Liver (tissue), 9 donors: ENCODE measurements around the gene DOCK2. TPM values are rescaled to one million over a fixed set of nuclear protein-coding genes. Genes with fewer than 3 reads are reported as not detected.
"Not testable (repeated sequence)": the region's sequence is repeated elsewhere in the genome, so short reads cannot be mapped to it uniquely, and the experiment has no call there.

Experiments
- DNase-seq: peaks from one replicate; pipeline ENCODE4 v3.0.0-alpha.2; 2017; ENCODE audit warnings: low spot score
- H3K27ac ChIP-seq, 2 donors: one replicate each; pipeline ENCODE4 v1.7.0; 2013; ENCODE audit warnings: inconsistent platforms in 2 of 2, low read length in 2 of 2, control low read depth in 1 of 2, low read depth in 1 of 2, mild to moderate bottlenecking in 1 of 2
- H3K27me3 ChIP-seq, 4 donors: one replicate each; pipeline versions ENCODE4 v1.6.1 to v1.7.0; 2013; ENCODE audit warnings: low read length in 3 of 4, inconsistent platforms in 1 of 4, mild to moderate bottlenecking in 1 of 4, moderate library complexity in 1 of 4; ENCODE audit not compliant: control insufficient read depth in 4 of 4, insufficient read depth in 4 of 4
- H3K36me3 ChIP-seq, 4 donors: one replicate each; pipeline versions ENCODE4 v1.6.1 to v1.7.0; 2013; ENCODE audit warnings: low read length in 3 of 4, mild to moderate bottlenecking in 3 of 4, low read depth in 1 of 4, moderate library complexity in 1 of 4; ENCODE audit not compliant: control insufficient read depth in 4 of 4, insufficient read depth in 3 of 4
- H3K4me1 ChIP-seq, 4 donors: one replicate each; pipeline versions ENCODE4 v1.6.1 to v1.7.0; 2013; ENCODE audit warnings: low read length in 3 of 4, mild to moderate bottlenecking in 3 of 4, moderate library complexity in 1 of 4; ENCODE audit not compliant: control insufficient read depth in 4 of 4, insufficient read depth in 4 of 4
- H3K4me3 ChIP-seq, 3 donors: one replicate each; pipeline versions ENCODE4 v1.6.1 to v1.7.0; 2013; ENCODE audit warnings: low read length in 3 of 3, control low read depth in 1 of 3, low read depth in 1 of 3, mild to moderate bottlenecking in 1 of 3
- H3K9ac ChIP-seq, 2 donors: one replicate each; pipeline ENCODE4 v1.7.0; 2013; ENCODE audit warnings: low read length in 2 of 2, mild to moderate bottlenecking in 2 of 2, moderate library complexity in 2 of 2, control low read depth in 1 of 2, low read depth in 1 of 2
- H3K9me3 ChIP-seq, 4 donors: one replicate each; pipeline versions ENCODE4 v1.6.1 to v1.7.0; 2013; ENCODE audit warnings: low read length in 3 of 4; ENCODE audit not compliant: control insufficient read depth in 4 of 4
- EGR1 ChIP-seq, 2 donors: IDR thresholded peaks; 2 replicates each; pipeline ENCODE4 v1.6.1; 2016 to 2018; ENCODE audit warnings: antibody characterized with exemption in 2 of 2, low read depth in 2 of 2
- FOXA1 ChIP-seq: IDR thresholded peaks from 2 replicates; pipeline ENCODE4 v1.6.1; 2016; ENCODE audit warnings: antibody characterized with exemption
- FOXA2 ChIP-seq: IDR thresholded peaks from 2 replicates; pipeline ENCODE4 v1.6.1; 2016; ENCODE audit warnings: antibody characterized with exemption
- GABPA ChIP-seq, 2 donors: IDR thresholded peaks in 1 of 2; conservative IDR thresholded peaks in 1 of 2; 2 replicates each; pipeline ENCODE4 v1.6.1; 2016; ENCODE audit warnings: antibody characterized with exemption in 2 of 2, mild to moderate bottlenecking in 1 of 2, moderate library complexity in 1 of 2
- HNF4A ChIP-seq, 2 donors: conservative IDR thresholded peaks; 2 replicates each; pipeline ENCODE4 v1.6.1; 2016; ENCODE audit warnings: antibody characterized with exemption in 2 of 2, mild to moderate bottlenecking in 2 of 2
- HNF4G ChIP-seq: IDR thresholded peaks from 2 replicates; pipeline ENCODE4 v1.6.1; 2016; ENCODE audit warnings: antibody characterized with exemption
- JUND ChIP-seq, 2 donors: IDR thresholded peaks; 2 replicates each; pipeline ENCODE4 v1.6.1; 2016; ENCODE audit warnings: antibody characterized with exemption in 2 of 2
- RAD21 ChIP-seq, 2 donors: IDR thresholded peaks; 2 replicates each; pipeline ENCODE4 v1.6.1; 2016; ENCODE audit warnings: antibody characterized with exemption in 2 of 2, mild to moderate bottlenecking in 2 of 2
- RXRA ChIP-seq, 2 donors: IDR thresholded peaks; 2 replicates each; pipeline ENCODE4 v1.6.1; 2017 to 2018; ENCODE audit warnings: antibody characterized with exemption in 2 of 2, mild to moderate bottlenecking in 1 of 2
- SP1 ChIP-seq: IDR thresholded peaks from 2 replicates; pipeline ENCODE4 v1.6.1; 2018; ENCODE audit warnings: antibody characterized with exemption, mild to moderate bottlenecking
- TAF1 ChIP-seq: conservative IDR thresholded peaks from 2 replicates; pipeline ENCODE4 v1.6.1; 2016; ENCODE audit warnings: antibody characterized with exemption, mild to moderate bottlenecking
- WGBS: extraction: QIAGEN DNeasy Blood & Tissue Kit; methylation state at CpG from one replicate; pipeline ENCODE4 v1.1.7; 2013; 5-methylcytosine and 5-hydroxymethylcytosine counted together
- polyA plus RNA-seq, 2 donors: library from polyadenylated mRNA; stranded (reverse) in 1 of 2; unstranded in 1 of 2; fragments of 200-250 nt in 1 of 2; fragments of >200 nt in 1 of 2; fragmentation: Nextera tagmentation in 1 of 2; extraction: Ambion mirVana in 1 of 2; gene quantifications; one replicate each; pipeline versions ENCODE4 v1.2.1 to v1.2.3, GENCODE V29; 2013 to 2015
- total RNA-seq, 2 donors: library from RNA; depleted of rRNA; stranded (reverse); fragments of >200 nt; gene quantifications; one replicate each; pipeline ENCODE4 v1.2.3, GENCODE V29; 2014
- TF ChIP-seq, protein P1 (sequence below): fragments of 150-350 bp; IDR thresholded peaks from 2 replicates; pipeline ENCODE4 v1.5.1; 2017; ENCODE audit warnings: improper control_type of control experiment, low read depth, low read length; ENCODE audit not compliant: missing input control
- TF ChIP-seq, protein P2 (sequence below): IDR thresholded peaks from 2 replicates; pipeline ENCODE4 v1.6.1; 2016; ENCODE audit warnings: antibody characterized with exemption, mild to moderate bottlenecking
- TF ChIP-seq, protein P3 (sequence below): IDR thresholded peaks from 2 replicates; pipeline ENCODE4 v1.6.1; 2016; ENCODE audit warnings: antibody characterized with exemption
- donor health status: healthy.
- donor health status: healthy.
- donor health status: healthy.
- donor health status: healthy.
- donor health status: healthy.

DOCK2 gene
- total and polyA plus RNA-seq, 4 donors = 2.3 to 26.6 (median 8.2) TPM

DNA sequence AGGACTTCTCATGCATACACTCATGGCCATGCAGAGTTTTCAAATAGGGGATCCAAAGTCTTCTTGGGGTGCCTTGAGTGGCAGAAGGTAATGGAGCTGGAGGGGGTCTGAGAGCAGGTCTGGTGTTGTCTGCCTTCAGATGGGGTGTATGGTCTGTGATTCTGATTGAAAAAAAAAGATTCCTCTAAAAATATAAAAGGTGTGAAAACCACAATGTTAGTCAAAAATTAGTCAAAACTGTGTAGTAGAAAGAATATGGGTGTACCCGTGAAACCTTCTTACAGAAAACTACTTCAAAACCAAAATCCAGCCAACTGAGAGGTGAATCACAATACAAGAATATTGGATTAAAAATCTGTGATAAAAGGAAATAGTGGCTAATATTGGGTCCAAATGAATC is 20.1 kb downstream of the DOCK2 start:
- Histone ChIP-seq H3K36me3 (no peaks in the 10 kb centered on the region), H3K27me3 (no peaks in the 10 kb centered on the region), H3K9ac (no peak overlapping the region), H3K9me3 (no peaks in the 10 kb centered on the region), H3K4me3 (no peak overlapping the region), H3K4me1 (no peaks in the 10 kb centered on the region), H3K27ac (no peak overlapping the region)
- TF ChIP-seq RXRA (IDR thresholded peaks at IDR 0.05) (no peak), JUND (IDR thresholded peaks at IDR 0.05) (no peak), FOXA2 (no peak), HNF4G (no peak)
- TF ChIP-seq, protein P1, sequence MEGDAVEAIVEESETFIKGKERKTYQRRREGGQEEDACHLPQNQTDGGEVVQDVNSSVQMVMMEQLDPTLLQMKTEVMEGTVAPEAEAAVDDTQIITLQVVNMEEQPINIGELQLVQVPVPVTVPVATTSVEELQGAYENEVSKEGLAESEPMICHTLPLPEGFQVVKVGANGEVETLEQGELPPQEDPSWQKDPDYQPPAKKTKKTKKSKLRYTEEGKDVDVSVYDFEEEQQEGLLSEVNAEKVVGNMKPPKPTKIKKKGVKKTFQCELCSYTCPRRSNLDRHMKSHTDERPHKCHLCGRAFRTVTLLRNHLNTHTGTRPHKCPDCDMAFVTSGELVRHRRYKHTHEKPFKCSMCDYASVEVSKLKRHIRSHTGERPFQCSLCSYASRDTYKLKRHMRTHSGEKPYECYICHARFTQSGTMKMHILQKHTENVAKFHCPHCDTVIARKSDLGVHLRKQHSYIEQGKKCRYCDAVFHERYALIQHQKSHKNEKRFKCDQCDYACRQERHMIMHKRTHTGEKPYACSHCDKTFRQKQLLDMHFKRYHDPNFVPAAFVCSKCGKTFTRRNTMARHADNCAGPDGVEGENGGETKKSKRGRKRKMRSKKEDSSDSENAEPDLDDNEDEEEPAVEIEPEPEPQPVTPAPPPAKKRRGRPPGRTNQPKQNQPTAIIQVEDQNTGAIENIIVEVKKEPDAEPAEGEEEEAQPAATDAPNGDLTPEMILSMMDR = no peak
- TF ChIP-seq, protein P2, sequence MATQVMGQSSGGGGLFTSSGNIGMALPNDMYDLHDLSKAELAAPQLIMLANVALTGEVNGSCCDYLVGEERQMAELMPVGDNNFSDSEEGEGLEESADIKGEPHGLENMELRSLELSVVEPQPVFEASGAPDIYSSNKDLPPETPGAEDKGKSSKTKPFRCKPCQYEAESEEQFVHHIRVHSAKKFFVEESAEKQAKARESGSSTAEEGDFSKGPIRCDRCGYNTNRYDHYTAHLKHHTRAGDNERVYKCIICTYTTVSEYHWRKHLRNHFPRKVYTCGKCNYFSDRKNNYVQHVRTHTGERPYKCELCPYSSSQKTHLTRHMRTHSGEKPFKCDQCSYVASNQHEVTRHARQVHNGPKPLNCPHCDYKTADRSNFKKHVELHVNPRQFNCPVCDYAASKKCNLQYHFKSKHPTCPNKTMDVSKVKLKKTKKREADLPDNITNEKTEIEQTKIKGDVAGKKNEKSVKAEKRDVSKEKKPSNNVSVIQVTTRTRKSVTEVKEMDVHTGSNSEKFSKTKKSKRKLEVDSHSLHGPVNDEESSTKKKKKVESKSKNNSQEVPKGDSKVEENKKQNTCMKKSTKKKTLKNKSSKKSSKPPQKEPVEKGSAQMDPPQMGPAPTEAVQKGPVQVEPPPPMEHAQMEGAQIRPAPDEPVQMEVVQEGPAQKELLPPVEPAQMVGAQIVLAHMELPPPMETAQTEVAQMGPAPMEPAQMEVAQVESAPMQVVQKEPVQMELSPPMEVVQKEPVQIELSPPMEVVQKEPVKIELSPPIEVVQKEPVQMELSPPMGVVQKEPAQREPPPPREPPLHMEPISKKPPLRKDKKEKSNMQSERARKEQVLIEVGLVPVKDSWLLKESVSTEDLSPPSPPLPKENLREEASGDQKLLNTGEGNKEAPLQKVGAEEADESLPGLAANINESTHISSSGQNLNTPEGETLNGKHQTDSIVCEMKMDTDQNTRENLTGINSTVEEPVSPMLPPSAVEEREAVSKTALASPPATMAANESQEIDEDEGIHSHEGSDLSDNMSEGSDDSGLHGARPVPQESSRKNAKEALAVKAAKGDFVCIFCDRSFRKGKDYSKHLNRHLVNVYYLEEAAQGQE = no peak
- TF ChIP-seq, protein P3, sequence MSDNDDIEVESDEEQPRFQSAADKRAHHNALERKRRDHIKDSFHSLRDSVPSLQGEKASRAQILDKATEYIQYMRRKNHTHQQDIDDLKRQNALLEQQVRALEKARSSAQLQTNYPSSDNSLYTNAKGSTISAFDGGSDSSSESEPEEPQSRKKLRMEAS = no peak
- no peak for DNase-seq
- WGBS = 82% methylated on average over 1 of the region's 1 CpG

DNA sequence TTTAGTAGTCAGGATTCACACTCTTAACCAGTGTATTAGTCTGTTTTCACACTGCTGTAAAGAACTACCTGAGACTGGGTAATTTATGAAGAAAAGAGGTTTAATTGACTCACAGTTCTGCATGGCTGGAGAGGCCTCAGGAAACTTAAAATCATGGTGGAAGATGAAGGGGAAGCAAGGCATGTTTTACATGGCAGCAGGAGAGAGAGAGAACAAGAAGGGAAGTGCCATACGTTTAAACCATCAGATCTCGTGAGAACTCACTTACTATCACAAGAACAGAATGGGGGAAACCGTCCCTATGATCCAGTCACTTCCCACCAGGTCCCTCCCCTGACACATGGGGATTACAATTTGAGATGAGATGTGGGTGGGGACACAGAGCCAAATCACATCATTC is 25.4 kb downstream of the DOCK2 start:
- H3K27me3 ChIP-seq, H3K4me1 ChIP-seq, H3K4me3 ChIP-seq, H3K9me3 ChIP-seq, H3K36me3 ChIP-seq, DNase-seq, H3K27ac ChIP-seq, H3K9ac ChIP-seq: not testable (repeated sequence)
- 77% methylated on average over 3 of the region's 3 CpGs for WGBS

DNA sequence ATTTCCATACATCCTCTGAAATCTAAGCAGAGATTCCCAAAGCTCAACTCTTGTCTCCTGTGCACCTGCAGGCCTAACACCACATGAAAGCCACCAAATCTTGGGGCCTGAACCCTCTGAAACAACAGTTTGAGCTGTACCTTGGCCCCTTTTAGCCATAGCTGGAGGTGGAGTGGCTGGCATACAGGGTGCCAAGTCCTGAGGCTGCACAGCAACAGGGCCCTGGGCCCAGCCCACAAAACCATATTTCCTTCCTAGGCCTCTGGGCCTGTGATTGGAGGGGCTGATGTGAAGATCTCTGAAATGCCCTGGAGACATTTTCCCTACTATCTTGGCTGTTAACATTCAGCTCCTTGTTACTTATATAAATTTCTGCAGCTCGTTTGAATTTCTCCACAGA is 26.5 kb downstream of the DOCK2 start:
- WGBS = 62% methylated on average over 1 of the region's 1 CpG
- Histone ChIP-seq H3K9me3 (no peaks in the 10 kb centered on the region), H3K27ac (no peak overlapping the region), H3K4me3 (no peak overlapping the region), H3K27me3 (no peaks in the 10 kb centered on the region), H3K9ac (no peak overlapping the region), H3K4me1 (no peaks in the 10 kb centered on the region), H3K36me3 (no peaks in the 10 kb centered on the region)
- no peak for DNase-seq
- TF ChIP-seq, protein P2 = no peak
- TF ChIP-seq FOXA2 (no peak), FOXA1 (no peak), EGR1 (IDR thresholded peaks at IDR 0.05; ENCODE audit: low read depth in 2 of 2) (no peak), HNF4G (no peak), HNF4A (conservative IDR thresholded peaks at IDR 0.05) (no peak), RXRA (IDR thresholded peaks at IDR 0.05) (no peak), TAF1 (no peak), SP1 (no peak), RAD21 (IDR thresholded peaks at IDR 0.05) (no peak), GABPA (IDR thresholded peaks at IDR 0.05 in 1 of 2, conservative IDR thresholded peaks at IDR 0.05 in 1 of 2) (no peak)
- TF ChIP-seq, protein P3 = no peak
